Caco-2 (cell line): ENCODE results near the gene RGS17. TPM values are rescaled to one million over a fixed set of nuclear protein-coding genes. Genes with fewer than 3 reads are reported as not detected.

Experiments used
- BruUV-seq: library from RNA; stranded (reverse); fragments of 400-500 nt; replicated peaks from 2 replicates; lab custom pipeline; 2021; lab: Mats Ljungman, UMichigan
- CTCF ChIA-PET: fragments of 300-600 bp; sonication (Branson Sonifier 250); formaldehyde crosslinking; loops from one replicate; lab custom pipeline; 2022; ENCODE audit warnings: antibody characterized with exemption; lab: Charles Lee
- POLR2A ChIA-PET: fragments of 300-600 bp; sonication (Branson Sonifier 250); formaldehyde crosslinking; loops from one replicate; lab custom pipeline; 2022; ENCODE audit warnings: antibody characterized with exemption; lab: Charles Lee
- DNase-seq, 2 experiments: peaks; one replicate each; pipeline versions ENCODE4 v3.0.0 to v3.0.0-alpha.2; 2020 to 2022
- H3K27me3 ChIP-seq: replicated peaks from 2 replicates; pipeline ENCODE4 v1.6.0; 2011; ENCODE audit warnings: low read length; ENCODE audit not compliant: control insufficient read depth, insufficient read depth
- H3K36me3 ChIP-seq: 2 replicates; pipeline ENCODE4 v1.5.1; 2011; ENCODE audit warnings: low read length; ENCODE audit not compliant: control insufficient read depth, insufficient read depth
- H3K4me1 ChIP-seq: fragments of 250-450 bp; sonication (Bioruptor Pico); 2 replicates; pipeline ENCODE4 v1.5.1; 2020; ENCODE audit warnings: mild to moderate bottlenecking
- H3K4me3 ChIP-seq: 2 replicates; pipeline ENCODE4 v1.5.1; 2011; ENCODE audit warnings: low read depth, mild to moderate bottlenecking, control low read depth, low read length
- H3K9me3 ChIP-seq: fragments of 250-450 bp; sonication (Bioruptor Pico); 2 replicates; pipeline ENCODE4 v1.5.1; 2020; ENCODE audit warnings: mild to moderate bottlenecking, moderate library complexity
- H3K27ac Mint-ChIP-seq: one replicate; pipeline ENCODE4 v1.8.0; 2022; ENCODE audit warnings: mixed read lengths; ENCODE audit not compliant: unreplicated experiment
- H3K27me3 Mint-ChIP-seq: one replicate; pipeline ENCODE4 v1.8.0; 2022; ENCODE audit warnings: mixed read lengths; ENCODE audit not compliant: insufficient read depth, unreplicated experiment
- H3K36me3 Mint-ChIP-seq: one replicate; pipeline ENCODE4 v1.8.0; 2022; ENCODE audit warnings: mild to moderate bottlenecking, mixed read lengths; ENCODE audit not compliant: insufficient read depth, unreplicated experiment
- H3K4me1 Mint-ChIP-seq: one replicate; pipeline ENCODE4 v1.8.0; 2022; ENCODE audit warnings: low read depth, mixed read lengths; ENCODE audit not compliant: unreplicated experiment
- H3K4me3 Mint-ChIP-seq: one replicate; pipeline ENCODE4 v1.8.0; 2022; ENCODE audit warnings: mild to moderate bottlenecking, moderate library complexity, mixed read lengths; ENCODE audit not compliant: unreplicated experiment
- H3K9me3 Mint-ChIP-seq: one replicate; pipeline ENCODE4 v1.8.0; 2022; ENCODE audit warnings: mixed read lengths; ENCODE audit not compliant: unreplicated experiment
- intact Hi-C: fragments of 100-400 bp; cut with micrococcal nuclease; formaldehyde crosslinking; loops from one replicate; pipeline ENCODE4 v1.10.0; 2022; ENCODE audit not compliant: unreplicated experiment
- total RNA-seq: library from RNA; stranded (reverse); gene quantifications from 2 replicates; pipeline ENCODE4 v1.2.3, GENCODE V29; 2022
- TF ChIP-seq, protein P1 (sequence below), 2 experiments: fragments of 200-600 bp in 1 of 2; IDR thresholded peaks; 1 replicate in 1 of 2; 2 replicates in 1 of 2; pipeline versions ENCODE4 v1.5.1 to v1.8.0; 2011 to 2022; ENCODE audit warnings: antibody characterized with exemption in 1 of 2, control low read depth in 1 of 2, inconsistent platforms in 1 of 2, low read depth in 1 of 2, low read length in 1 of 2, mild to moderate bottlenecking in 1 of 2, moderate library complexity in 1 of 2; ENCODE audit not compliant: insufficient read depth in 1 of 2, severe bottlenecking in 1 of 2, unreplicated experiment in 1 of 2

Gene RGS17
- total RNA-seq, 1 experiment from 2014 or later, result not detected

DNA sequence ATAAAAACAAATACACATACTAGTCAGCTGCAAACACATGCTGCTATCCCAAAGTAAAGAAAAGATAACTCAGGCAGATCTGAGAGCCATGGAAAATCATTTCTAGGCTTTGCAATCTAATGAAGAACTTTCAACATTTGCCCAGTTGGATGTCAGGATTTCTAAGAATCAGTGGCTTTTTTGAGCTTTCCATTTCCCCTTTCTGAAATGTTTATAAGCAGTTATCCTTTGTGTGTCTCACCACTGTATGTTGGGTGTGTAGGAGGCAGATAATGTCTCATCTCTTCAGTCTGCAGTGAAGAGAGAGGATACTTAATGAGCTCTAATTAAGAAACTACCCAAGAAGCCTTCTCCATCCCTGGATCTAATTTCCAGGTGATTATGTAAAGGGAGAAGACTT is 43.6 kb downstream of the RGS17 start:
- H3K27me3 Mint-ChIP-seq, result no peaks in the 10 kb centered on the region
- H3K27me3 ChIP-seq, result no peaks in the 10 kb centered on the region
- TF ChIP-seq, protein P1, sequence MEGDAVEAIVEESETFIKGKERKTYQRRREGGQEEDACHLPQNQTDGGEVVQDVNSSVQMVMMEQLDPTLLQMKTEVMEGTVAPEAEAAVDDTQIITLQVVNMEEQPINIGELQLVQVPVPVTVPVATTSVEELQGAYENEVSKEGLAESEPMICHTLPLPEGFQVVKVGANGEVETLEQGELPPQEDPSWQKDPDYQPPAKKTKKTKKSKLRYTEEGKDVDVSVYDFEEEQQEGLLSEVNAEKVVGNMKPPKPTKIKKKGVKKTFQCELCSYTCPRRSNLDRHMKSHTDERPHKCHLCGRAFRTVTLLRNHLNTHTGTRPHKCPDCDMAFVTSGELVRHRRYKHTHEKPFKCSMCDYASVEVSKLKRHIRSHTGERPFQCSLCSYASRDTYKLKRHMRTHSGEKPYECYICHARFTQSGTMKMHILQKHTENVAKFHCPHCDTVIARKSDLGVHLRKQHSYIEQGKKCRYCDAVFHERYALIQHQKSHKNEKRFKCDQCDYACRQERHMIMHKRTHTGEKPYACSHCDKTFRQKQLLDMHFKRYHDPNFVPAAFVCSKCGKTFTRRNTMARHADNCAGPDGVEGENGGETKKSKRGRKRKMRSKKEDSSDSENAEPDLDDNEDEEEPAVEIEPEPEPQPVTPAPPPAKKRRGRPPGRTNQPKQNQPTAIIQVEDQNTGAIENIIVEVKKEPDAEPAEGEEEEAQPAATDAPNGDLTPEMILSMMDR (IDR thresholded peaks at IDR 0.05; ENCODE audit: insufficient read depth in 1 of 2, low read depth in 1 of 2, low read length in 1 of 2, severe bottlenecking in 1 of 2, unreplicated experiment in 1 of 2), result no peak
- no peaks in the 10 kb centered on the region for H3K4me1 Mint-ChIP-seq
- no peak overlapping the region for H3K4me3 ChIP-seq
- no peaks in the 10 kb centered on the region for H3K4me1 ChIP-seq
- H3K4me3 Mint-ChIP-seq, result no peak overlapping the region
- no peaks in the 10 kb centered on the region for H3K36me3 ChIP-seq
- no peak for DNase-seq
- BruUV-seq, result no TSS peak
- H3K9me3 ChIP-seq, result no peaks in the 10 kb centered on the region; the same call in 1 of the 2 replicates
- intact Hi-C loops, result no loop called here
- ChIA-PET POLR2A (no interaction called here), CTCF (no interaction called here)
- H3K27ac Mint-ChIP-seq, result no peak overlapping the region
- no peaks in the 10 kb centered on the region for H3K36me3 Mint-ChIP-seq
- no peaks in the 10 kb centered on the region for H3K9me3 Mint-ChIP-seq

DNA sequence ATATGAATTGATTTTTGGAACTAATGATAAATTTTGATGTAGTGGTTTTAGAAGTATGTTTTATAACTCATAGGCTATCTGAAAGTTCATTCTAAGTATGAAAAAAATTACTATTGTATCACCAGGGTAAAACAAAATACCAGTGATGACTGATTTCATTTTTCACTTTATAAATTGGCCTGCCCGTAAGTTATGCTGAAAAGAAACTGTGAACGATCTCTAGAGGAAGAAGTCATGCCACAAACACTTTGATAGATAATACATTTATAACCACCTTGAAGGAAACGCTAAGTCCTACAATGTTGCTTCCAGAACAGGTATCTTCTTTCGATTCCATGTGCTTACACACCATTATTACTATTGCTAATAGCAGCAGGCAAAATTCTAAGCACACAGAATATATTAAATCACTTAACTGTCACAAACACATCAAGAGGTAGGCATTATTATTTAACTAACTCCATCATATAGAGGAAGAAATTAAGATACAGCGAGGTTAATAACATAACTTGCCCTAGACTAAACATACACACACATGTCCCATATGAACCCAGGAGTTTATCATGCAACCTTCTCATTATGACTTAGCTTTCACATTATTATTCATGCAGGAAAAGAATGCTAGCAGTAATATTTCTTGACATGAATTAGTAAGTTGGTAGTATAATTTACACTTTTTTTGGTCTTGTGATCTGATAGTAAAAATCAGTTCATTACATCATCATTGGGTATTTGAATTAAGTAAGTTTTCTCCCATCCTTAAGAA is 44.7 kb downstream of the RGS17 start:
- Mint-ChIP-seq H3K27ac (no peak overlapping the region), H3K4me1 (no peaks in the 10 kb centered on the region), H3K27me3 (no peaks in the 10 kb centered on the region), H3K4me3 (no peak overlapping the region), H3K9me3 (no peaks in the 10 kb centered on the region), H3K36me3 (no peaks in the 10 kb centered on the region)
- Histone ChIP-seq H3K27me3 (no peaks in the 10 kb centered on the region), H3K4me1 (no peaks in the 10 kb centered on the region), H3K4me3 (no peak overlapping the region), H3K9me3 (no peaks in the 10 kb centered on the region; the same call in 1 of the 2 replicates), H3K36me3 (no peaks in the 10 kb centered on the region)
- intact Hi-C loops, result no loop called here
- no peak for DNase-seq
- TF ChIP-seq, protein P1 (IDR thresholded peaks at IDR 0.05; ENCODE audit: insufficient read depth in 1 of 2, low read depth in 1 of 2, low read length in 1 of 2, severe bottlenecking in 1 of 2, unreplicated experiment in 1 of 2), result no peak
- BruUV-seq, result no TSS peak
- ChIA-PET POLR2A (no interaction called here), CTCF (no interaction called here)

- Histone ChIP-seq H3K4me1 (no peaks in the 10 kb centered on the region), H3K27me3 (no peaks in the 10 kb centered on the region), H3K4me3 (no peak overlapping the region), H3K9me3 (no peaks in the 10 kb centered on the region; the same call in 1 of the 2 replicates), H3K36me3 (no peaks in the 10 kb centered on the region)
- intact Hi-C loops, result no loop called here
- no peaks in the 10 kb centered on the region for H3K36me3 Mint-ChIP-seq
- H3K9me3 Mint-ChIP-seq, result no peaks in the 10 kb centered on the region
- no peak overlapping the region for H3K4me3 Mint-ChIP-seq
- no TSS peak for BruUV-seq
- no peak for DNase-seq
- CTCF ChIA-PET, result no interaction called here
- POLR2A ChIA-PET, result no interaction called here
- TF ChIP-seq, protein P1 (IDR thresholded peaks at IDR 0.05; ENCODE audit: insufficient read depth in 1 of 2, low read depth in 1 of 2, low read length in 1 of 2, severe bottlenecking in 1 of 2, unreplicated experiment in 1 of 2), result no peak
- H3K27me3 Mint-ChIP-seq, result no peaks in the 10 kb centered on the region
- H3K4me1 Mint-ChIP-seq, result no peaks in the 10 kb centered on the region
- no peak overlapping the region for H3K27ac Mint-ChIP-seq
Observed at GRCh38 chr6:153085239-153085638, 45.8 kb downstream of the RGS17 start.
